Adrenal gland (tissue), 12 donors: ENCODE measurements around the gene IDH3B. TPM values are rescaled to one million over a fixed set of nuclear protein-coding genes. Genes with fewer than 3 reads are reported as not detected.

ENCODE experiments used
- DNase-seq, 7 donors: peaks; one replicate each; pipeline ENCODE4 v3.0.0-alpha.2; 2019 to 2020
- H3K27ac ChIP-seq, 5 donors: fragments of 200-600 bp; sonication (generic) in 4 of 5; 1 replicate in 3 of 5; 2 replicates in 2 of 5; pipeline versions ENCODE4 v1.5.1 to v1.8.0; 2016 to 2020; ENCODE audit warnings: mild to moderate bottlenecking in 1 of 5
- H3K27me3 ChIP-seq: fragments of 200-600 bp; 2 replicates; pipeline ENCODE4 v1.8.0; 2021
- H3K36me3 ChIP-seq, 2 donors: fragments of 200-600 bp; replicated peaks in 1 of 2; 1 replicate in 1 of 2; 2 replicates in 1 of 2; pipeline versions ENCODE4 v1.5.1 to v1.8.0; 2018 to 2022
- H3K4me1 ChIP-seq, 2 donors: fragments of 200-600 bp; replicated peaks in 1 of 2; 1 replicate in 1 of 2; 2 replicates in 1 of 2; pipeline versions ENCODE4 v1.5.1 to v1.8.0; 2018 to 2021
- H3K4me3 ChIP-seq, 4 donors: fragments of 200-600 bp; sonication (generic) in 3 of 4; one replicate each; pipeline ENCODE4 v1.5.1; 2016 to 2018
- H3K9me3 ChIP-seq, 3 donors: fragments of 200-600 bp; sonication (generic) in 1 of 3; replicated peaks in 1 of 3; 1 replicate in 2 of 3; 2 replicates in 1 of 3; pipeline versions ENCODE4 v1.5.1 to v1.8.0; 2016 to 2021
- POLR2A ChIP-seq, 2 donors: fragments of 450-650 bp; IDR thresholded peaks; one replicate each; pipeline ENCODE4 v1.6.1; 2017; ENCODE audit warnings: antibody characterized with exemption in 2 of 2, mild to moderate bottlenecking in 2 of 2, moderate library complexity in 1 of 2
- WGBS, 4 donors: extraction: QIAGEN DNeasy Blood & Tissue Kit in 2 of 4; methylation state at CpG; one replicate each; pipeline versions ENCODE4 v1.1.5 to v1.1.7; 2013 to 2017; 5-methylcytosine and 5-hydroxymethylcytosine counted together
- intact Hi-C, 2 donors: fragments of 100-400 bp; cut with DNase I; formaldehyde crosslinking; loops; one replicate each; pipeline versions ENCODE4 v1.14.1 to v1.15.0; 2022 to 2023
- polyA plus RNA-seq, 3 donors: library from polyadenylated mRNA; stranded (reverse); fragments of 200-250 nt in 2 of 3; fragments of 350-450 nt in 1 of 3; fragmentation: Illumina TruSeq in 1 of 3; extraction: RNeasy Lipid Tissue Mini Kit (QIAGEN cat#74804) in 1 of 3; gene quantifications; one replicate each; pipeline ENCODE4 v1.2.3, GENCODE V29; 2013 to 2014
- total RNA-seq, 9 donors: library from RNA; depleted of rRNA in 4 of 9; stranded (reverse); fragments of >200 nt in 4 of 9; fragments of 120-200 nt in 1 of 9; fragmentation: NEBNext Ultra II Directional in 1 of 9; extraction: Animal tissue kit (Norgen Biotek cat#: 25700) in 1 of 9; gene quantifications; one replicate each; pipeline versions ENCODE4 v1.1.0 to v1.2.4, GENCODE V29; 2013 to 2023
- TF ChIP-seq, protein P1 (sequence below), 6 experiments: fragments of 450-650 bp in 4 of 6; fragments of 200-600 bp in 2 of 6; sonication (generic) in 1 of 6; IDR thresholded peaks; 1 replicate in 5 of 6; 2 replicates in 1 of 6; pipeline versions ENCODE4 v1.5.1 to v1.8.0; 2016 to 2021; ENCODE audit warnings: antibody characterized with exemption in 6 of 6, mild to moderate bottlenecking in 2 of 6, moderate library complexity in 1 of 6
- donor health status: healthy with polysubstance abuse.
- donor health status: Bipolar disorder and iron deficiency.
- donor health status: DM: yes; HTN: yes; CAD: no.
- donor health status: DM: no; HTN: no; CAD: no.
- donor health status: DM: no; HTN: no; CAD: no.
- donor health status: DM: yes; HTN: yes; CAD: no.

IDH3B gene
- total and polyA plus RNA-seq, 12 donors, result 79.0 to 220 (median 111) TPM

DNA sequence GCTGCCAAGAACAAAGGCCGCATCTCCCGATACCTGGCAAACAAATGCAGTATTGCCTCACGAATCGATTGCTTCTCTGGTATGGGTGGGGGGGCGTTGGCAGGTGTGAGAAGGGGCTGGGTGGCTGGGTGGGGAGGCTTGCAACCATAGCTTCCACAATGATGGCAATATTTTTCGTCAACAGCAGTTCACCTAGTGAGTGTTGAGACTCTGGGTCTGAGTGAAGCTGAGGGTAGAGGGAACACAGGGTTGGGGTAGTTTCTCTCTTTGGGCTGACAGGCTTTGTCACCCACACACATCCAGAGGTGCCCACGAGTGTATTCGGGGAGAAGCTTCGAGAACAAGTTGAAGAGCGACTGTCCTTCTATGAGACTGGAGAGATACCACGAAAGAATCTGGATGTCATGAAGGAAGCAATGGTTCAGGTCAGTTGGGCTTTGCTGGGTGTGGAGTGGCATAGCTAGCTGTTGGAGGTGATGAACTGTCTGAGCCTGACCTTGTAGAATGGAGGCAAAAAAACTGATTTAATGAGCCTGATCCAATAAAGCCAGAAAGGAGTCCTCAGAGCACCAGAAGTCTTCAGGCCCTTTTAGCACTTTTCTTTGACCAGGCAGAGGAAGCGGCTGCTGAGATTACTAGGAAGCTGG is 7.4 kb downstream of the IDH3B start:
- H3K9me3 ChIP-seq, result no peaks in the 10 kb centered on the region
- H3K27me3 ChIP-seq, result no peaks in the 10 kb centered on the region
- no peak for DNase-seq
- H3K36me3 ChIP-seq, result peaks cover 0 to 74% of the 10 kb centered on the region in 2 donors
- H3K4me1 ChIP-seq, result peaks cover 11 to 15% of the 10 kb centered on the region in 2 donors
- 89 to 93% (median 90%) methylated on average over 12 of the region's 12 CpGs for WGBS, 4 donors
- no peak overlapping the region for H3K4me3 ChIP-seq
- no peak for TF ChIP-seq POLR2A (IDR thresholded peaks at IDR 0.05)
- TF ChIP-seq, protein P1, sequence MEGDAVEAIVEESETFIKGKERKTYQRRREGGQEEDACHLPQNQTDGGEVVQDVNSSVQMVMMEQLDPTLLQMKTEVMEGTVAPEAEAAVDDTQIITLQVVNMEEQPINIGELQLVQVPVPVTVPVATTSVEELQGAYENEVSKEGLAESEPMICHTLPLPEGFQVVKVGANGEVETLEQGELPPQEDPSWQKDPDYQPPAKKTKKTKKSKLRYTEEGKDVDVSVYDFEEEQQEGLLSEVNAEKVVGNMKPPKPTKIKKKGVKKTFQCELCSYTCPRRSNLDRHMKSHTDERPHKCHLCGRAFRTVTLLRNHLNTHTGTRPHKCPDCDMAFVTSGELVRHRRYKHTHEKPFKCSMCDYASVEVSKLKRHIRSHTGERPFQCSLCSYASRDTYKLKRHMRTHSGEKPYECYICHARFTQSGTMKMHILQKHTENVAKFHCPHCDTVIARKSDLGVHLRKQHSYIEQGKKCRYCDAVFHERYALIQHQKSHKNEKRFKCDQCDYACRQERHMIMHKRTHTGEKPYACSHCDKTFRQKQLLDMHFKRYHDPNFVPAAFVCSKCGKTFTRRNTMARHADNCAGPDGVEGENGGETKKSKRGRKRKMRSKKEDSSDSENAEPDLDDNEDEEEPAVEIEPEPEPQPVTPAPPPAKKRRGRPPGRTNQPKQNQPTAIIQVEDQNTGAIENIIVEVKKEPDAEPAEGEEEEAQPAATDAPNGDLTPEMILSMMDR (IDR thresholded peaks at IDR 0.05), result no peak
- intact Hi-C loops, result loop anchor here in 1 of 2 donors (10.0 kb wide), 1 partner anchor 132 kb away; no protein-coding TSS in a partner anchor
- no peak overlapping the region for H3K27ac ChIP-seq

- intact Hi-C loops, result loop anchor here in 1 of 2 donors (10.0 kb wide), 1 partner anchor 131 kb away; no protein-coding TSS in a partner anchor
- H3K4me3 ChIP-seq, result no peak overlapping the region
- WGBS, 4 donors, result 89 to 92% (median 91%) methylated on average over 16 to 17 of the region's 17 CpGs
Measured at GRCh38 chr20:2655331-2656116, 8.5 kb downstream of the IDH3B start.

GRCh38 chr20:2654831-2655230 is 9.2 kb downstream of the IDH3B start:
- Histone ChIP-seq H3K4me3 (no peak overlapping the region), H3K36me3 (peaks cover 0 to 60% of the 10 kb centered on the region in 2 donors), H3K27me3 (no peaks in the 10 kb centered on the region), H3K27ac (no peak overlapping the region), H3K9me3 (no peaks in the 10 kb centered on the region), H3K4me1 (peaks cover 17 to 19% of the 10 kb centered on the region in 2 donors)
- intact Hi-C loops, result loop anchor here in 1 of 2 donors (10.0 kb wide), 1 partner anchor 130 kb away; no protein-coding TSS in a partner anchor
- TF ChIP-seq, protein P1 (IDR thresholded peaks at IDR 0.05), result no peak
- TF ChIP-seq POLR2A (IDR thresholded peaks at IDR 0.05), result no peak
- 87 to 93% (median 91%) methylated on average over 3 of the region's 3 CpGs for WGBS, 4 donors
- peak in 1 of 7 donors; percentile 43 for DNase-seq

More at GRCh38 chr20:2655331-2656116, 8.5 kb downstream of the IDH3B start:
- no peaks in the 10 kb centered on the region for H3K9me3 ChIP-seq
- DNase-seq, result no peak
- peaks cover 0 to 67% of the 10 kb centered on the region in 2 donors for H3K36me3 ChIP-seq
- H3K27ac ChIP-seq, result no peak overlapping the region
- H3K27me3 ChIP-seq, result no peaks in the 10 kb centered on the region
- peaks cover 17 to 19% of the 10 kb centered on the region in 2 donors for H3K4me1 ChIP-seq
- TF ChIP-seq POLR2A (IDR thresholded peaks at IDR 0.05), result no peak
- TF ChIP-seq, protein P1 (IDR thresholded peaks at IDR 0.05), result no peak

GRCh38 chr20:2654384-2654822 is 9.6 kb downstream of the IDH3B start:
- Histone ChIP-seq H3K36me3 (peaks cover 0 to 55% of the 10 kb centered on the region in 2 donors), H3K4me1 (peaks cover 17 to 19% of the 10 kb centered on the region in 2 donors), H3K4me3 (no peak overlapping the region), H3K27ac (no peak overlapping the region), H3K9me3 (no peaks in the 10 kb centered on the region), H3K27me3 (no peaks in the 10 kb centered on the region)
- WGBS, 4 donors, result 84 to 87% (median 84%) methylated on average over 8 to 9 of the region's 9 CpGs
- intact Hi-C loops, result loop anchor here in 1 of 2 donors (10.0 kb wide), 1 partner anchor 130 kb away; no protein-coding TSS in a partner anchor
- DNase-seq, result no peak
- TF ChIP-seq, protein P1 (IDR thresholded peaks at IDR 0.05), result no peak
- TF ChIP-seq POLR2A (IDR thresholded peaks at IDR 0.05), result no peak
